ENCODE data around the gene PEX11G. TPM values are rescaled to one million over a fixed set of nuclear protein-coding genes. Genes with fewer than 3 reads are reported as not detected.

Gene PEX11G
- total and polyA plus RNA-seq, 2 of the 8 experiments (the other 6 are each of a cell fraction or from before 2014, with no cell fraction given): 2.1 to 4.3 TPM

DNA sequence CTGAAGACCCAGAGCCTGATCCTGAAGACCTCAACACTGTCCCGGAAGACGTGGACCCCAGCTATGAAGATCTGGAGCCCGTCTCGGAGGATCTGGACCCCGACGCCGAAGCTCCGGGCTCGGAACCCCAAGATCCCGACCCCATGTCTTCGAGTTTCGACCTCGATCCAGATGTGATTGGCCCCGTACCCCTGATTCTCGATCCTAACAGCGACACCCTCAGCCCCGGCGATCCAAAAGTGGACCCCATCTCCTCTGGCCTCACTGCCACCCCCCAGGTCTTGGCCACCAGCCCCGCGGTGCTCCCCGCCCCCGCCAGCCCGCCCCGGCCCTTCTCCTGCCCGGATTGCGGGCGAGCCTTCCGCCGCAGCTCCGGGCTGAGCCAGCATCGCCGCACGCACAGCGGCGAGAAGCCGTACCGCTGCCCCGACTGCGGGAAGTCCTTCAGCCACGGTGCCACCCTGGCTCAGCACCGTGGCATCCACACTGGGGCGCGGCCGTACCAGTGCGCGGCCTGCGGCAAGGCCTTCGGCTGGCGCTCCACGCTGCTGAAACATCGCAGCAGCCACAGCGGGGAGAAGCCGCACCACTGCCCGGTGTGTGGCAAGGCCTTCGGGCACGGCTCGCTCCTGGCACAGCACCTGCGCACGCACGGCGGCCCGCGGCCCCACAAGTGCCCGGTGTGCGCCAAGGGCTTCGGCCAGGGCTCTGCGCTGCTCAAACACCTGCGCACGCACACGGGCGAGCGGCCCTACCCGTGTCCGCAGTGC is 30.7 kb upstream of the PEX11G start (continued):
- TF ChIP-seq JUND (IDR thresholded peaks at IDR 0.05; ENCODE audit: low read length) (no peak), CBX5 (IDR thresholded peaks at IDR 0.05; ENCODE audit: low read depth, low read length) (no peak), BACH1 (IDR thresholded peaks at IDR 0.05; ENCODE audit: low read length) (no peak), TEAD4 (IDR thresholded peaks at IDR 0.05; ENCODE audit: low read depth, low read length) (no peak), JUN (IDR thresholded peaks at IDR 0.05; ENCODE audit: low read depth, low read length) (no peak), KDM4A (IDR thresholded peaks at IDR 0.05; ENCODE audit: low read depth, low read length, severe bottlenecking) (no peak), CREB1 (IDR thresholded peaks at IDR 0.05) (no peak)
